Measurements from ENCODE around the gene CDH11. TPM values are rescaled to one million over a fixed set of nuclear protein-coding genes. Genes with fewer than 3 reads are reported as not detected.

Gene CDH11
- total and polyA plus RNA-seq, 2 experiments from 2014 or later, result 3.5 to 19.6 TPM

DNA sequence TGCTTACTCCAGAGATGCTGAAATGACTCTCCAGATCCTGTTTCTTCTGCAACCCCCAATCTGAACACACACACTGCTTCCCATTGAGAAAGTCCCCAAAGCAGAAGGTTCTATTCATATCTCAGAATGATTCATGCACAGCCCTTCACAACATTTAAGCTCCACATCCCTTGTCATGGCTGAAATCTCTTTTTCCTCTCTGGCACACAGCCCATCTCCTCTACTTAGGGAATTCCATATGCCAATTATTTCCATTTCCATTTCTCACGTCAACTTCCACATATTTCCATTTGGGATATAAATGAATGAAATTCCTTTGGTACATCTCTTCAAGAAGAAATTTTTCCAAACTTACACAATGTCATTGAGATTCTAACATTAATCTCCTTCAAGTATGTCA lies 119.6 kb downstream of the CDH11 start (continued):
- TF ChIP-seq, protein P1, sequence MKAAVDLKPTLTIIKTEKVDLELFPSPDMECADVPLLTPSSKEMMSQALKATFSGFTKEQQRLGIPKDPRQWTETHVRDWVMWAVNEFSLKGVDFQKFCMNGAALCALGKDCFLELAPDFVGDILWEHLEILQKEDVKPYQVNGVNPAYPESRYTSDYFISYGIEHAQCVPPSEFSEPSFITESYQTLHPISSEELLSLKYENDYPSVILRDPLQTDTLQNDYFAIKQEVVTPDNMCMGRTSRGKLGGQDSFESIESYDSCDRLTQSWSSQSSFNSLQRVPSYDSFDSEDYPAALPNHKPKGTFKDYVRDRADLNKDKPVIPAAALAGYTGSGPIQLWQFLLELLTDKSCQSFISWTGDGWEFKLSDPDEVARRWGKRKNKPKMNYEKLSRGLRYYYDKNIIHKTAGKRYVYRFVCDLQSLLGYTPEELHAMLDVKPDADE (IDR thresholded peaks at IDR 0.05), result no peak
- TF ChIP-seq NANOG (IDR thresholded peaks at IDR 0.05; ENCODE audit: borderline replicate concordance), result no peak
- TF ChIP-seq STAT1 (IDR thresholded peaks at IDR 0.05; ENCODE audit: unreplicated experiment), result no peak
- no peak for TF ChIP-seq JUNB (IDR thresholded peaks at IDR 0.05; ENCODE audit: unreplicated experiment)
- no peak for TF ChIP-seq CREB1 (CRISPR knock-in tag; IDR thresholded peaks at IDR 0.05; ENCODE audit: low read depth)
- TF ChIP-seq, protein P2, sequence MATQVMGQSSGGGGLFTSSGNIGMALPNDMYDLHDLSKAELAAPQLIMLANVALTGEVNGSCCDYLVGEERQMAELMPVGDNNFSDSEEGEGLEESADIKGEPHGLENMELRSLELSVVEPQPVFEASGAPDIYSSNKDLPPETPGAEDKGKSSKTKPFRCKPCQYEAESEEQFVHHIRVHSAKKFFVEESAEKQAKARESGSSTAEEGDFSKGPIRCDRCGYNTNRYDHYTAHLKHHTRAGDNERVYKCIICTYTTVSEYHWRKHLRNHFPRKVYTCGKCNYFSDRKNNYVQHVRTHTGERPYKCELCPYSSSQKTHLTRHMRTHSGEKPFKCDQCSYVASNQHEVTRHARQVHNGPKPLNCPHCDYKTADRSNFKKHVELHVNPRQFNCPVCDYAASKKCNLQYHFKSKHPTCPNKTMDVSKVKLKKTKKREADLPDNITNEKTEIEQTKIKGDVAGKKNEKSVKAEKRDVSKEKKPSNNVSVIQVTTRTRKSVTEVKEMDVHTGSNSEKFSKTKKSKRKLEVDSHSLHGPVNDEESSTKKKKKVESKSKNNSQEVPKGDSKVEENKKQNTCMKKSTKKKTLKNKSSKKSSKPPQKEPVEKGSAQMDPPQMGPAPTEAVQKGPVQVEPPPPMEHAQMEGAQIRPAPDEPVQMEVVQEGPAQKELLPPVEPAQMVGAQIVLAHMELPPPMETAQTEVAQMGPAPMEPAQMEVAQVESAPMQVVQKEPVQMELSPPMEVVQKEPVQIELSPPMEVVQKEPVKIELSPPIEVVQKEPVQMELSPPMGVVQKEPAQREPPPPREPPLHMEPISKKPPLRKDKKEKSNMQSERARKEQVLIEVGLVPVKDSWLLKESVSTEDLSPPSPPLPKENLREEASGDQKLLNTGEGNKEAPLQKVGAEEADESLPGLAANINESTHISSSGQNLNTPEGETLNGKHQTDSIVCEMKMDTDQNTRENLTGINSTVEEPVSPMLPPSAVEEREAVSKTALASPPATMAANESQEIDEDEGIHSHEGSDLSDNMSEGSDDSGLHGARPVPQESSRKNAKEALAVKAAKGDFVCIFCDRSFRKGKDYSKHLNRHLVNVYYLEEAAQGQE (IDR thresholded peaks at IDR 0.05; ENCODE audit: unreplicated experiment), result no peak

DNA sequence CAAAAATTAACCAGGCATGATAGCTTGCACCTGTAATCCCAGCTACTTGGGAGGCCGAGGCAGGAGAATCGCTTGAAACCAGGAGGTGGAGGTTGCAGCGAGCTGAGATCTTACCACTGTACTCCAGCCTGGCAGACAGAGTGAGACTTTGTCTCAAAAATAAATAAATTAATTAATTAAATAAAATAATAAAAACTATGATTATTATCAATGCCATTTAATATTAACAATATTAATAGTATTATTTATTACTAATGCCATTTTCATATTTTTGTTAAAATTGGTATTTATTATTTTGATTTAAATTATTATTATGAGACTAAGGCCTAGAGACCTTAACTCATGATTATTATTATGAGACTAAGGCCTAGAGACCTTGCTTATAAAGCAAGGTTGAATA lies 121.2 kb downstream of the CDH11 start:
- H3K4me3 Mint-ChIP-seq, result no peak overlapping the region
- Histone ChIP-seq H3F3A (replicated peaks; ENCODE audit: low read depth) (no peaks in the 10 kb centered on the region), H3K4me2 (no peak overlapping the region), H4K20me1 (replicated peaks; ENCODE audit: insufficient read depth) (no peaks in the 10 kb centered on the region), H3K27ac (ENCODE audit: low read depth) (no peak overlapping the region), H3K4me3 (no peak overlapping the region), H3K79me2 (replicated peaks; ENCODE audit: insufficient read depth) (no peaks in the 10 kb centered on the region), H2AFZ (no peak overlapping the region), H3K27me3 (ENCODE audit: insufficient read depth) (no peaks in the 10 kb centered on the region), H3K36me3 (ENCODE audit: insufficient read depth) (no peaks in the 10 kb centered on the region), H3K9me2 (ENCODE audit: insufficient read depth) (no peaks in the 10 kb centered on the region), H3K4me1 (ENCODE audit: insufficient read depth) (peaks cover 8% of the 10 kb centered on the region; the same call in 1 of the 2 replicates)
- no peak for ATAC-seq
- peaks cover 13% of the 10 kb centered on the region for H3K4me1 Mint-ChIP-seq
- H3K36me3 Mint-ChIP-seq (ENCODE audit: low read depth), result no peaks in the 10 kb centered on the region; the same call in 2 of the 3 replicates
- H3K27me3 Mint-ChIP-seq (ENCODE audit: insufficient read depth, low read depth, poor library complexity), result peaks cover 6% of the 10 kb centered on the region
- no peak overlapping the region for H3K27ac Mint-ChIP-seq
- no peak for DNase-seq (ENCODE audit: low spot score)
- no peaks in the 10 kb centered on the region; the same call in 2 of the 3 replicates for H3K9me3 Mint-ChIP-seq
- TF ChIP-seq POLR2AphosphoS5 (IDR thresholded peaks at IDR 0.05; ENCODE audit: low read depth) (no peak), JUNB (IDR thresholded peaks at IDR 0.05; ENCODE audit: unreplicated experiment) (no peak), STAT1 (IDR thresholded peaks at IDR 0.05; ENCODE audit: unreplicated experiment) (no peak), ZNF331 (CRISPR knock-in tag; IDR thresholded peaks at IDR 0.05; ENCODE audit: low read depth) (no peak), CREB1 (CRISPR knock-in tag; IDR thresholded peaks at IDR 0.05; ENCODE audit: low read depth) (no peak), EZH2phosphoT487 (IDR thresholded peaks at IDR 0.05; ENCODE audit: unreplicated experiment) (no peak), EZH2 (IDR thresholded peaks at IDR 0.05; ENCODE audit: low read depth, unreplicated experiment) (no peak), NANOG (IDR thresholded peaks at IDR 0.05; ENCODE audit: borderline replicate concordance) (no peak), ZNF114 (CRISPR knock-in tag; IDR thresholded peaks at IDR 0.05) (no peak)
- TF ChIP-seq, protein P2 (IDR thresholded peaks at IDR 0.05; ENCODE audit: unreplicated experiment), result no peak
- TF ChIP-seq, protein P1 (IDR thresholded peaks at IDR 0.05), result no peak
